NCI-H69 (cell line): Measurements from ENCODE around the gene KDM6A.
"Not testable (repeated sequence)": the region's sequence is repeated elsewhere in the genome, so short reads cannot be mapped to it uniquely, and the experiment has no call there.

Experiments
- DNase-seq: peaks from one replicate; lab custom pipeline; 2025; lab: John Stamatoyannopoulos, UW

Gene KDM6A

GRCh38 chrX:44931441-44931973, 58.5 kb downstream of the KDM6A start:
- DNase-seq: no peak

- no peak for DNase-seq
Observed at GRCh38 chrX:44935172-44935571, 62.2 kb downstream of the KDM6A start.

- no peak for DNase-seq
Observed at GRCh38 chrX:44935640-44936039, 62.7 kb downstream of the KDM6A start.

- DNase-seq: no peak
Observed at GRCh38 chrX:44937606-44938005, 64.6 kb downstream of the KDM6A start.

DNA sequence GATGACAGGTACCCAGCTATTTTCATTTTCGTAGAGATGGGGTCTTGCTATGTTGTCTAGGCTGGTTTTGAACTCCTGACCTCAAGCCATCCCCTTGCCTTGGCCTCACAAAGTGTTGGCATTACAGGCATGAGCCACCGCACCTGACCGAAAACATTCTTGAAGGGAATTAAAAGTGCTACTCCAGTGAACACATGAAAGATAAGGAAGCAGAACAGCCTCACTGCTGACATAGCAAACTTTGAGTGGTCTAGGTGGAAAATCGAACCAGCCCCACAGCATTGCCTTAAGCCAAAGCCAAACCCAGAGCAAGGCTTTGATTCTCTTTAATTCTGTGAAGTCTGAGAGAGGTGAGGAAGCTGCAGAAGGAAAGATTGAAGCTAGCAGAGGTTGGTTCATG, 65.1 kb downstream of the KDM6A start:
- no peak for DNase-seq

GRCh38 chrX:44940541-44940940, 67.6 kb downstream of the KDM6A start:
- DNase-seq: not testable (repeated sequence)

GRCh38 chrX:44943007-44943406, 70.0 kb downstream of the KDM6A start:
- no peak for DNase-seq

DNA sequence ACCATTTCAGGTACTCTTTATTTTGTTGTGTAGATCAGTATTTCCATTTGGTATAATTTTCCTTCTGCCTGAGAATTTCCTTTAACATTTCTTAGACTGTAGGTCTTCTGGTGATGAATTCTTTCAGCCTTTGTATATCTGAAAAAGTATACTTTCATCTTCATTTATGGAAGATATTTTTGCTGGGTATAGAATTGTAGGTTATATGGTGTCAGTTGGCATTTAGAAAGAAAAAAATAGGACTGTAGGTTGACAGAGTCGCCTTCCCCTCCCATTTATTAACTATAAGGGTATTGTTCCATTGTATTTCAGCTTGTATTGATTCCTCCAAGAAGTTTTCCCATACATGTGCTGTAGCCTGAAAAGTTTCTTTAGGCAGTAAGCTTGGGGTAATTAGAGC, 71.9 kb downstream of the KDM6A start:
- DNase-seq: no peak

- no peak for DNase-seq
Observed at GRCh38 chrX:44945736-44946135, 72.7 kb downstream of the KDM6A start.

- no peak for DNase-seq
Observed at GRCh38 chrX:44946771-44947170, 73.8 kb downstream of the KDM6A start.

GRCh38 chrX:44947995-44948394, 75.0 kb downstream of the KDM6A start:
- no peak for DNase-seq

DNA sequence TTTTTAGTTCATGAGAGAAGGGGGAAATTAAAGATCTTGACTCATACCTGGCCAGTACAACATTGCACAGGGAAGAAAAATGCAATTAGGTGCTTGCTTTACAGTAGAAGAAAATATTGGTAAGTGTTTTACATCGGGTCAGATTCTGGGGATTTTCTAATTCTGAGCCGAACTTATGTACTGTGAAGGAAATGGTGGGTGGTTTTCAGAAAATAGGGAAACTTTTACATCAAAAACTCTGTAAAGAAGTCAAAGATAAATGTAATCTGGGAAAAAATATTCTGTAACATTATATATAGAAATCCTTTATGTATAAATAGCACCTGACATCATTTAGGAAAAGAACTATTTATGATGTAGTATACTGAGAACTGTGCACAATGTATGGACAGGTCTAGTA, 75.4 kb downstream of the KDM6A start:
- no peak for DNase-seq

DNA sequence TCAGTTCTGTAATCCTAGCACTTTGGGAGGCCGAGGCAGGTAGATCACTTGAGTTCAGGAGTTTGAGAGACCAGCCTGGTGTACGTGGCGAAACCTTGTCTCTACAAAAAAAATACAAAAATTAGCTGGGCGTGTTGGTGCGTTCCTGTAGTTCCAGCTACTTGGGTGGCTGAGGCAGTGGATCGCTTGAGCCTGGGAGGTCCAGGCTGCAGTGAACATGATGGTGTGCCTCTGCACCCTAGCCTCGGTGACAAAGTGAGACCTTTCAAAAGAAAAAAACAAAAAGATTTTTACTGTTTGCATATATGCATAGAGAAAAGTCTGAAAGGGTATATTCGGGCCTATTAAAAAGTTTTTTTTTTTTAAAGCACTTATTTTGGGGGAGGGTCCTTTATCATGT, 76.1 kb downstream of the KDM6A start:
- no peak for DNase-seq

DNA sequence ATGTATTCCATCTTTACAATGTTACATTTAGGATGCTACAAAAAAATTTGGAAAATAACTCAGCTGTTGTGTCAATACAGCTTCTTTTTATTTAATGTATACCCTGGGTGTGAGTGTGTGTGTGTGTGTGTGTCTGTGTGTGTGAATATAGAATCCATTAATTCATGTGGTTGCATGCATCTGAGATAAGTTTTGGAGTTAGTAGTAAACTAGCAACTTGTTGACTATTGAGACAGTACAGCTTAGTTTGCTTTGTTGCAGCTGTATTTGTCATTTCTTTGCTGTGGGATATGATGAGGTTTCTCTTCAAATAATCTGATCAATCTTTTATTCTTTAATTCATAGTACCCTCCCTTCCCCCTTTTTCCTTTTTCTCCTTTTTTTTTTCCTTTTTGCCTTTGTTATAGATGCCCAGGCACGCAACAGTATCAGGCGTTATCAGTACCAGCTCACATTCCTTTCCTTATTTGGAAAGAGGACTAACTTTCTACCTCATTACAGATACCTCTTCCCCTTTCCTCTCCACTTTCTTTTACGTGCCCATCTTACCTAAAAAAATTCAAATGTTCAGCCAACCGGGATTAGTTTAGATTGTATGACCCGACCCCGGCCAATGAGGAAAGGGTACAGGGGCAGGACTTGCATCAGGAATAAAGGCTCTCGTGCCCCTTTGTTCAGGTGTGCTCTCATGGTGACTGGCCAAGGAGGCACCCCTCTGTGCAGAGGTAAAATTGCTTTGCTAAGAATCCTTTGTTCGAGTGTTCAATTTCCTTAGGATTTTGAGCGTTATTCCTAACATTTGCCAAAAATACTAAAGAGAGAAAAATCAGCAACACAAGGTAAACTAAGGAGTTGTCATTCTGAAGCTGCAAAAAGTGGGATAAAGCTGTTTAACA, 77.7 kb downstream of the KDM6A start:
- not testable (repeated sequence) for DNase-seq

GRCh38 chrX:44951572-44952067, 78.6 kb downstream of the KDM6A start:
- no peak for DNase-seq

GRCh38 chrX:44952329-44953027, 79.5 kb downstream of the KDM6A start:
- DNase-seq: no peak

DNA sequence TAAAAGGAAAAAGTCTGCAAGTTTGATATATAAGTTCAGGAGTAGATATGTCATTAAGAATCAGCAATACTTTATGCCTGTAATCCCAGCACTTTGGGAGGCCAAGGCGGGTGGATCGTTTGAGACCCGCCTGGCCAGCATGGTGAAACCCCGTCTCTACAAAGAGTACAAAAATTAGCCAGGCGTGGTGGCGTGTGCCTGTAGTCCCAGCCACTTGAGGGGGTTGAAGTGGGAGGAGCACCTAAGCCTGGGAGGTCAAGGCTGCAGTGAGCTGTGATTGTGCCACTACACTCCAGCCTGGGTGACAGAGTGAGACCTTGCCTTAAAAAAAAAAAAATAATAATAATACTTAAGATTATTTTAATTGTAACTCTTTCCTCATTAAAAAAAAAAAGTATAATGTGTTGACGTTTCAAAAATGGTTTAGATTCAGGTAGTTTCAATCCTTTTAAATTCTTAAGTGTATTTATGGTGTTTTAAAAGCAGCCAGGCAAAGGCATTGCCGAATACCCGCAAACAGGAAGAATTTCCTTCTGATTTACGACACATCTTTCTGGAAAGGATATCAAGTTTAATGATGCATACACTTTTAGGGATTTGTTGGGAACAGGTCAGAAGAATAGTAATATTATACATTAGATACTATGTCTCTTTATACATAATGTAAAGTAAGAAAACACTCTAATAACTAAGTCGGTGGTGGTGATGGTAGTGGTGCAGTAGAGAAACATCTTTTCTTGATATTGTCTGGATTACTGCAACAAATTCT, 80.9 kb downstream of the KDM6A start:
- DNase-seq: peak; percentile 8

GRCh38 chrX:44954562-44954961, 81.6 kb downstream of the KDM6A start:
- peak; percentile 47 for DNase-seq

DNA sequence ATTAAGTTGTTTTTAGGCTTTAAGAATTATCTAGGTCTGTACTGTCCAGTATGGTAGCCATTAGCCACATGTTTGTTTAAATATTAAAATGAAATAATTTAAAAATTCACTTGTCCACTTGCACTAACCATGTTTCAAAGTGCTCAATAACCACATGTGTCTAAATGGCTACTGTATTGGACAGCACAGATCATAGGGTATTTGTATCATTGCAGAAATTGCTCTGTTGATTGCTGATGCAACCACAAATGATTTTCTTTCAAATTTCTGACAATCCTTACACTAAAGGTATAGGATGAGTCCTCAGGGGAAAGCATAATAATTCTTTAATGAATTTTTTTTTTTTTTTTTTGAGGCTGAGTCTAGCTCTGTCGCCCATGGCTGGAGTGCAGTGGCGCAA, 84.9 kb downstream of the KDM6A start:
- no peak for DNase-seq

DNA sequence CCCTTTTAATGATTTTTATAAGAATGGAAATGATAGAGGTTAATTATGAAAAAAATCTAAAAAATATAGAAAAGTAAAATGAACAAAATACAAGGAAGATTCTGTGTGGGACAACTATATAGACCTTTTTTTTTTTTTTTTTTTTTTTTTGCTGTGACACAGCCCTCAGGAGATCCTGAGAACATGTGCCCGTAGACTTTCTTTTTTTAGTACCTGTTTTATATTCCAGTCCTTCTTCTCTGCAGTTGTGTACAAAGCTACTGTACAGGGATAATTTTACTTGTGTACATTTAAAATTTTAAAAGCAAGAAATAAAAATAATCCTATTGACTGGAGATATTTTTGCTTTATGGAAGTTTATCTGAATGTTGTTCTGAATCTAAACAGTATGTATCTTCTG, 85.5 kb downstream of the KDM6A start:
- DNase-seq: no peak

GRCh38 chrX:44961817-44962607, 89.0 kb downstream of the KDM6A start:
- DNase-seq: no peak
